ENCODE measurements around the gene PPP2R5B.
A peak's percentile ranks its signal among the peaks of the same experiment; 100 is the strongest.

The PPP2R5B gene

DNA sequence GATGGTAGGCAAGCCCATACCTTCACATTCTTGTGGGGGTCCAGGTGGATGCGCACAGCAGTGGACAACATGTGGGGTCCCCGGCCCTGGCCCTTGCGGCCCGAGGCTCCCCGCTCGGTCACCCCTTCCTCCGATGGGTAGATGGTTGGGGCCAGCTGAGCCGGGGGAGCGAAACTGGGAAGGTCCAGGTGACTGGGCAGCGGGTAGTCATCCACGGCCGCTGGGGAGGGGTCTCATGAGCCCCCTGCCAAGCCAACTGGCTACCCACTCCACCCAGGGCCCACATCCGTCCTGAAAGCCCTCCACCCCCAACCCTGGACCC, 18.2 kb upstream of the PPP2R5B start:
- DNase-seq (ENCODE audit: low spot score), result no peak

DNA sequence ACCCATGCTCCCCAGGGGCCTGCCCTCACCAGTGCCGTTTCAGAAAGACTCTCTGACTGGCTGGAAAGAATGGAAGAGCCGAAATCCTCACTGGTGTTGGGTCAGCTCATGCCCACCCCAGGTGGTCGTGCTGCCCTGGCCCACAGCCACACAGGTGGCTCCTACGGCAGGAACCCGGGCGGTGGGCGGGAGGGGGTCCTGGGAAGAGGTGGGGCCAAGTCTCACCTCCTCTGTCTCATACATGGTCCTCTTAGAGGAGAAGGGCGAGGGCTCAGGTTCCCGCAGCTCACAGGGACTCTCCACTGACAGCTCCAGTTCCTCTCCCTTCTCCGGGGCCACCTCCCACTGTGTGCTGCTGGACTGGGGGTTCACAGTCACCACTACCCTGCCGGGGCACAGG, 15.7 kb upstream of the PPP2R5B start:
- no peak for DNase-seq (ENCODE audit: low spot score)

DNA sequence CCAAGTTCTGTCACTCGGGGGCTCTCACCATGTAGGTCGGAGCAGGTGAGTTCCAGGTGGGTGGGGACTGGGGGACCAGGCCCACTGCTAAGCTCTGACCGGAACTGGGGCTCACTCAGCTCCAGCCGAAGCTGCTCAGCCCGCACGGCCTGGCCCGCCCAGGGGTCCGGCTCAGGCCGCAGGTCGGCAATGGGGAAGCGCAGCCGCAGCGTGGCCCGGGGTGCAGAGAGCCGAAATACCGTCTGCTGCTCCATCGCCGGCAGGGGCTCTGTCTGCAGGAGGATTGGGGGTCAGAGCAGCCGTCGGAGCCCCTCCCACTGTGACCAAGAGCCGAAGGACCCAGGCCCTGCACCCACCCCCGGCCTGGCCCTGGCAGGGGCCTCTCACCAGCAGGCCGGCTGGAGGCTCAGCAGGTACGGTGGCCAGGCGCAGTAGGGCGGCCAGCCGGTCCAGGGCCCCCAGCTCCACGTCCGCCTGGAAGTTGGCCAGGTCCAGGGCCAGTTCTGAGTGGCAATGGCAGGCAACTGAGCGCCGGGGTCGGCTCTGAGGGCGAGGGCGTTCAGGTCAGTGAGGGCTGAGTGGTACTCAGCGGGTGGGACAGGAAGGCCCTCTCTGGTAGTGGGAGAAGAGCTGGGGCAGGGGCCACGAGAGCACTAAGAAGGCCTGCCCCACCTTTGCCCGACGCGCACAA, 14.7 kb upstream of the PPP2R5B start:
- DNase-seq (ENCODE audit: low spot score), result no peak

DNA sequence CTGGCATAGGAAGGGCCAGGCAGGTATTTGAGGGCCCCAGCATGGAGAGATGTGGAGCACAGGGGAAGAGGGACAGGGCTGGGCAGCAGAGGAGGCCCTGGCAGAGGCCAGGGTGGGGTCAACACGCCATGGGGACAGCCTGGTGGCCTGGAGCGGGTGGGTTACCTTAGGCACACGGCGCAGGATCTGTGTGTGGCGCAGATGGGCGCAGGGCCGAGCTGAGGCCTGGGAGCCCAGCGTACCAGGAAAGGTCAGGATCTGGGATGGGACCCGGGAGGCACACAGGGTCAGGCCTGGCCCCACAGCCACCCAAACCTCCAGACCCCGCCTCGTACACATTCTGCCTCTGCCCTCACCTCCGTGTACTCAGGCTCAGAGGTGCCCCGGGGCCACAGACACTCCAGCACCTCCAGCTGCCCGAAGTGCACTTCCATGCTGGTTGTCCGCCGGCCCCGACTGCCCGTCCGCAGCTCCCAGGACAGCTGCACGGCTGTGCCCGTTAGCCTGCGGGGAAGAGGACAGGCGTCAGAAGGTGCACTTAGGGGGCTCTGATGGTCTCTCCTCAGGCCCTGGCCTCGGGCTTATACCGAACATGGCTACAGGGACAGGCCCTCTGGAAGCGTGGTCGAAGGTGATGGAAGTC, 13.9 kb upstream of the PPP2R5B start:
- DNase-seq (ENCODE audit: low spot score), result no peak

DNA sequence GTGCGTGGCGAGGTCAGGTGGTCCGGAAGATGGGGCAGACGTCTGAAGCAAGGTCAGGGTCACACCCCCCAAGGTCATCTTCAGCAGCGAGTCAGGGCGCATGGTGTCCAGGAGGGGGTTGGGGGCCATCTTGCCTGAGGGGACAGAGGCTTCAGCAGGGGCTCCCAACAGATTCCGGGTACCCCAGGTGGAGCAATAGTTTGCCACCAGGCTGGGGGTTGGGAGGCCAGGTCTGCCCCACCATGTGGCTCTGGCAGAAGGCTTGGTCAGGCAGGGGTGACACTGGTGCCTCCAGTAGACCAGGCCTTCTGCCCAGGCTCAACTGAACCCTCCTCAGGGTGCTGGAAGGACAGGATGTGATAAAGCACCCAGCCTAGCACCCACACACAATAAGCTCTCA, 13.3 kb upstream of the PPP2R5B start:
- DNase-seq (ENCODE audit: low spot score), result no peak

DNA sequence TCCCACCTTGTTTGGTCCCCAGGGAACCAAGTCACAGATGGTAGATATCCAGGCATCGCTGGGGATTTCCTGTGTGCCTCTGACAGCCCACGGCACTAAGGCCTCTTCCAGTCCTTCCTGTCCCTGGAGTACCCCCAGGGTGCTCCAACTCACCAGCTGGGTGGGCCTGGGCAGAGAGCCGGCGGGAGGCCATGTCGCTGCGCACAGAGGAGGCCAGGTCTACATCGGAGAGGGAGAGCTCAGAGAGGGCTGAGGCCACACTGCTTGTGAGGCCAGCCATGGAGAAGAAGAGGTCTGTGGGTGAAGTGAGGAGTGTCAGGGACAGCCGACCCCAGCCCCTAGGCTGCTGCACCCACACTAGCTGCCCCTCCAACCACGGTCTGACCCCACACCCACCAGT, 12.8 kb upstream of the PPP2R5B start:
- DNase-seq (ENCODE audit: low spot score), result no peak

DNA sequence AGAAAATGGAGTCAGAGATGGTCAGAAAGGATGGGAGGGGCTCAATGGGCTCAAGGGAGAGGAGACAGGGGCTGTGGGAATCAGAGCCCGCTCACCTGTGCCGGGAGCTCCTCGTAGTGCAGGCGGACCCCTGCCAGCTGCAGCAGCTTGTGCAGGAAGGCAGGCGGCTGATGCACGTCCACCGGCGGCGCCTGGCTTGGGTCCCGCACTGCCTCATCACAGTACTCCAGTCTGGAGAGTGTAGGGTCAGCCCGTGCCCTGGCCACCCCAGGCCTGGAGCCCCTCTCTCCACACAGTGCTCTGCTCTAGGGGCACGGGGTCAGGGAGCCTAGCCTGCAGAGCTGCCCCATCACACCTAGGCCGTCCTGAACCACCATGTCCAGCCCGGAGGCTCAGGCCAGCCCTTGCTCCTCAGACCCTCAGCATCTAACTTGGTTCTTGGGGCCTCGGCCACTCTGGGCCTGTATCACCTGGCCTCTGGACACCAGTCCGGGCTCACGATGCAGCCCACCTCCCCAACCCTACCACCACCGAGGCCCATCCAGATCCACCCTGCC, 11.2 kb upstream of the PPP2R5B start:
- DNase-seq (ENCODE audit: low spot score), result no peak

DNA sequence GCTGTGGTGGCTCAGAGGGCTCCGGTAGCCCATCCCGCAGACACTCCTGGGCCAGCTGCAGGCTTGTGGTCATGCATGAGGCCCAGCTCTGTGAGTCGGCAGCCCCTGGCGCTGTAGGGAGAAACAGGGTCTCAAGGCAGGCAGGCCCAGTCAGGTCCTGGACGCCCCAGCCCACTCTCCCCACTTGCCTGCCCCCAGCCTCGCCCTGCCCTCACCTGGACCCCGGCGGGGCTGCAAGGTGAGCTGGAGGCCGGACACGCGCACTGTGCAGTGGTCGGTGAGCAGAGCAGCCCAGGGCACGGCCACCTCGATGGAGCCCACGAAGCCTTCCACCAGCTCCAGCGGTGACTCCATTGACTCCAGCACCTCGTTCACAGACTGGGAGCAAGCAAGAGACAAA, 10.4 kb upstream of the PPP2R5B start:
- no peak for DNase-seq (ENCODE audit: low spot score)

DNA sequence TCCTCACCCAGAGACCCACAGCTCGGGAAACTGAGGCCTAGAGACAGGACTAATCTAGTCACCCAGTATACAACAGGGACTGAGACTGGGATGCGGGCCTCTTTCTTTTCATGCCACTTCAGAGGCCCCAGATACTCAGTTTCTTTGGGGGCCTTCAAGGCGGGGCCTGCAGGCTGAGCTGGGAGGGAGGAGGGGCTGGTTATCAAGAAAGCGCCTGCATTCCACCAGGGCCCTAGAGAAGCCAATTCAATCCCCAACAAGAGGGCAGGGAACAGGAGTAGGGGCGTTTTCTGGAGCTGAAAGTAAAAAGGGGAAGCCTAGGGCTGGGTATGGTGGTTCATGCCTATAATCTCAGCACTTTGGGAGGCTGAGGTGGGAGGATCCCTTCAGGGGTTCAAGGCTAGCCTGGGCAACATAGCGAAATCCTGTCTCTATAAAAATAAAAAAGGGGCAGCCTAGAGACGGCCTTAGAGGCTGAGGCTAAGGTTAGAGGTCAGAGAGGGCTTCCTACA, 9.1 kb upstream of the PPP2R5B start:
- no peak for DNase-seq (ENCODE audit: low spot score)

DNA sequence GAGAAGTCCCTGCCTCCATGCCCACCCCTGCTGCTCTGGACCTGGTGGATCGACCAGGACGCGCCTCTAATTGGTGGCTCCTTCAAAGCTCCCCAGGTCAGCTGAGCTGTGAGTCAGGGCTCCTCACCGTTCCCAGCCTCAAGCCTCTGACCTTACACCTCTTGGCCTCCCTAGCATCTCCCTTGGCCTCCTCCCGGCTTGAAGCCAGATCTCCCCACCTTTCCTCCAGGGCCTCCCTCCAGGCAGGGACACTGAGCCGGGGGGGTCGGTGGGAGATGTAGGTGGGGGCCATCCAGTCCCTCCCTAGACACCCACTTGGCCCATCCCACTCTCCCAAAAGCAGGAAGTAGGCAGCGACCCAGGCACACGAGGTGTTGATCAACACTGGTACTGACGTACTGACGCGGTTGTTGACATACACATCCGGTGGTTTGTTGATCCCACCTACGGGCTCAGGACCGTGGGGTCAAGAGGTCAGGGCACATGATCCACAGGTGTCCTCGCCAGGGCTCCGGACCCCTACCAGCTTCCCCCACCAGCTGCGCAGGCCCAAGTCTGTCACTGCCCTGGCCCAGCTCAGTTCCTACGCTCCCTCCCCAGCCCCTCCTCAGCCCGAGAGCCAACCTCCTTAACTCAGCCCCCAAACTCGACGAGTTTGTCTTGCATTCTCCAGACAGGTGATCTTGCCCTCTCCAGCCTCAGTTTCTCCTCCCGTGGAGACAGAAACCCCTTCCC, 8.3 kb upstream of the PPP2R5B start:
- no peak for DNase-seq (ENCODE audit: low spot score)

DNA sequence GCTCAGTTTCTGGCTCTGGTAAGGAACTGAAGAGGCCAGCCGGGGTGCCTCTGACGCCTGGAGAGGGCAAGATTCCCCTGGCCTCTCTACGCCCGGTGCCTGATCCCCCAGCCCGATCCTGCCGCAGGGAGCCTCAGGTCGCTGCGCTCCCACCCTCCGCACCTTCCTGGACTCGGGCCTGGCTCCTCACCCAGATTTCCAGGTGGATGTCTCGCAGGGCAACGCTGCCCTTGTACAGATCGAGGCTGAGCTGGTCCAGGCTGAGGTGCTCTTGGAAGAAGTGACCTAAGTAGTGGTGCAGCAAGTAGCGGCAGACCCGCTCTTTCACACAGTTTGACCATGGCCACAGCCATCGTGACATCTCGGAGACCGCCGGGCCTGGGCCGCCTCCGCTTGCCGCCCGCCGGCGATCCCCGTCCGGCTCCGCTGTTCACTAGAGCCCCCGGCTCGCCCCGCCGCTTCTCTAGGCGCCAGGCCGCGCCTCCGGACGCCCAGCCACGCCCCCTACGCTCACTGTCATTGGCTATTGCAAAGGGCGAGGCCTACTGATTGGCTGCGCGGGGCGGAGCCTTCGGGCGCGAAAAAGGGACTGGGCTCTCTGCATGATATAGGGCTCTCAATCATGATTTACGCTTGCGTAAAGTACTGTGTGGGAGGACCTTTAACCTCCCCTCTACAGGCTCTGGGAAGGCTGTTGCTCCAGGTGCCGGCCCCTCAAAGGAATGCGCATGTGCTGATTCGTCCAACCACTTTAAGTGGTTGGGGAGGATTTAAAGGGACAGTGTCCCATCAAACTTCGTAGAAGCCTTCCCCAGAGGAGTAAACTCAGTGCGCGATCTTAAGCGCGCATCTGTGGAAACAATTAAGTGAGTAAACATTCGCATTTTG, 7.5 kb upstream of the PPP2R5B start, which contains the start of gene ATG2A:
TSS of gene ATG2A (minus strand) at position 435 of the 888 bp plus-strand sequence. CDS start at position 361, 74 bp downstream.
- DNase-seq (ENCODE audit: low spot score), result peak; percentile 100

DNA sequence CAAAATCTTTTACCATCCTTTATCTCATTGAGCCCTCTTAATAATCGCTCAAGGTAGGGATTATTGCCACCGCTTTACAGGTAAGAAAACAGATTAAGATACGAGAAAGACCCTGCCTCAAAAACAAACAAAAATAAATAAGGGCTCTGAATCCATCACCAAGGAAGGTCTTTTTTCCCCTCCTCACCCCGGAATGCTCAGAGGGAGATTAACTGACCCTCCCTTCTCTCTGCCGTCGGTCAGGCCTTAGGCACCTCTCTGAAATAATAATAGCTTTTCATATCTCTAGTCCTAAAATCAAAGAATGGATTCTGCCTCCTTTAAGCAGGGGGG, 6.9 kb upstream of the PPP2R5B start:
- no peak for DNase-seq (ENCODE audit: low spot score)

DNA sequence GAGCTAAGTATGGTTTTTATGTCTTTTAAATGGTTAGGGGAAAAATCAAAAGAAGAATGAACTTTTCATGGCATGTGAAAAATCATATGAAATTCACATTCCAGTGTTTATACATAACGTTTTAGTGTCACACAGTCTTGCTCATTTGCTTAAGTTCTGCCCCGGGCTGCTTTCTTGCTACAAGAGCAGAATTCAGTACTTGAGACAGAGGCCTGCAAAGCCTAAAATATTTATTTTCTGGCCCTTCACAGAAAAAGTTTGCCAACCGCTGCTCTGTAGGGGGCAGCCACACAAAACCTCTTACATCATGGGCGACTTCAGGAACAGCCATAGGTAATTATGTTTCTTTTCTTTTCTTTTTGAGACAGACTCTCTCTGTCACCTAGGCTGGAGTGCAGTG, 6.5 kb upstream of the PPP2R5B start:
- DNase-seq (ENCODE audit: low spot score), result no peak

DNA sequence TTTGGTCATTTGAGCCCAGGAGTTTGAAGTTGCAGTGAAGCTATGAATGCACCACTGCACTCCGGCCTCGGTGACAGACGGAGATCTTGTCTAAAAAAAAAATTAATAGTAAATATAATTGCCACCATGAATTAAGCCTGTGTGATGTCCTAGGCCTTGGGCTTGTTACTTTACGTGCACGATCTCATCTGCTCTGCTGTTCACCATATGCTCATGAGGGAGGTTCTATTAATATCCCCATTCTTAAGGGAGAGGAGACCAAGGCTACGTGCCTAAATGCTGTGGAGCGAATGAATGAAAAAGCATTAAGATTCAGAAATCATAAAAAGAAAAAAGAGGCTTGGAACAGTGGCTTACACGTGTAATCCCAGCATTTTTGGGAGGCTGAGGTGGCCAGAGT, 4.9 kb upstream of the PPP2R5B start:
- DNase-seq (ENCODE audit: low spot score), result no peak

DNA sequence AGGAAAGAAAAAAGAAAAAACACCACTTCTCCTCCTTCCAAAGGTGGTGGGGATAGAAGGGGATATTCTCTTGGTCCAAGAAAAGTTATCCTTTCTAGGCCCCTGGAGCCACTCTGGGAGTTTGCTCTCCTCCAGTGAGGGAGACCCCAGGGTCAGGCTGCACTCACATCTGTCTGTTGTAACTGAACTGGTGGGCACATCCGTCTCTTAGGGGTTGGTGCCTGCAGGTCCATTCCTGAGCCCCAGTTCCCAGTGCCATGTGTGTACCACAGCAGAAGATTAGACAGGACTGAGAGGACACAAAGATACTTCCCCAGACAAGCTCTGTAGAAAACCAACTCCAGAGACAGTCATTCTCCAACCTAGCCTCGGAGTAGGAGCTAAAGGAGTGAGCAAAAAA, 4.4 kb upstream of the PPP2R5B start:
- DNase-seq (ENCODE audit: low spot score), result no peak

DNA sequence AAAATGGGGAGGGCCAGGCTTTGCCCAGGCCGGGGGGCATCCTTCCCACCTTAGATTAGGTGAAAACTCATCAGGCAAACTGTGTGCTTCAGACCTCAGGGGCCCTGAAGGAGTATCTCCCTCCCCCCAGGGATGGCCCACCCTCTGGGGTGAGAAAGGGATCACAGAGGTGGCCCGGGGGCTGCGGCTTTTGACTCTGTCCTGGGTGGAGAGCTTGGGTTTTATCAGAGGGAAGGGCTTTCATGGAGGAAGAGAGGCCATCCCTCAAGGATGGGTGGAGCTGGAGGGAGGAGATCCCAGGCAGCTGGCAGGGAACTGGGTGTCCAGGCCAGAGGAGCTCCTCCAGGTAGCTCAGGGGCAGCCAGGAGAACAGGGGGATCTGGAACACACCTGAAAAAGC, 3.1 kb upstream of the PPP2R5B start:
- no peak for DNase-seq (ENCODE audit: low spot score)

DNA sequence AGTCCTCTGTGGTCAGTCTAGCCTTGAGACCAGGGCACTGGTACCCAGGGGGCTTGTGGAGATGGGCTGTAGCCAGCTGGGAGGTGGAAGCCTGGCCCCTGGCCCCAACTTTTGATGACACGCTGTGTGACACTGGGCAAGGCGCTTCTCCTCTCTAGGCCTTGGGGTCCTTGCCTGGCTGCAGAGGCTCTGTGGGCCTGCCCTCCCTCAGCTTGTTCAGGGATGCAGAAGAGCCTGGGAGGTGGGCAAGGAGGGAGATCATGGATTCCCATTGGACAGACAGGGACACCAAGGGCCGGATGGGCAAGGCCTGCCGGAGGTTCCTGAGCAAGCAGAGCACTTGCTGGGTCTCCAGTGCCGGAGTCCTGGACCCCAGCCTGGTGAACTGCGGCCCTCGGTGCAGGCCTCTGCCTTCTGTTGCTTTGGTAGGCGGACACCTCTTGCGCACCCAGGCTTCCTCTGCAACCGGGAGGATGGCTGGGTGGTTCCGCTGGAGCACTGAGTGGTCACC, 1.3 kb upstream of the PPP2R5B start:
- no peak for DNase-seq (ENCODE audit: low spot score)

DNA sequence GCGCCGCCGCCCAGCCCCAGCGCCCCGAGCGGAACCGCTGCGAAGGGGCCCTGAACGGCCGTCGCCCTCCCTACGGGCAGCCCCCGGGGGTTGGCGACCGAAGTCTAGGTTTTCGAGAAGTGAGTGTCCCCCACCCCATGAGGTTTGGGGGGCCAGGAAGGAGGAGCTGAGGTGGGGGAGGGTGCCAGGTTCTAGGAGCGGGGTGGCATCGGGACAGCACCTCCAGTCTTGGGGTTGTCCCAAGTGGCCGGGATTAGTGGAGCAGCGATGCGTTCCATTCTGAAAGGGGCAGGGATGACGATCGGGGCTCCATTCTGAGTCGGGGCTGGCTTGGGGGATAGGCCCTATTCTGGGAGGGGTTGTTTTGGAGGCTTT, 408 bp downstream of the PPP2R5B start:
- no peak for DNase-seq (ENCODE audit: low spot score)

DNA sequence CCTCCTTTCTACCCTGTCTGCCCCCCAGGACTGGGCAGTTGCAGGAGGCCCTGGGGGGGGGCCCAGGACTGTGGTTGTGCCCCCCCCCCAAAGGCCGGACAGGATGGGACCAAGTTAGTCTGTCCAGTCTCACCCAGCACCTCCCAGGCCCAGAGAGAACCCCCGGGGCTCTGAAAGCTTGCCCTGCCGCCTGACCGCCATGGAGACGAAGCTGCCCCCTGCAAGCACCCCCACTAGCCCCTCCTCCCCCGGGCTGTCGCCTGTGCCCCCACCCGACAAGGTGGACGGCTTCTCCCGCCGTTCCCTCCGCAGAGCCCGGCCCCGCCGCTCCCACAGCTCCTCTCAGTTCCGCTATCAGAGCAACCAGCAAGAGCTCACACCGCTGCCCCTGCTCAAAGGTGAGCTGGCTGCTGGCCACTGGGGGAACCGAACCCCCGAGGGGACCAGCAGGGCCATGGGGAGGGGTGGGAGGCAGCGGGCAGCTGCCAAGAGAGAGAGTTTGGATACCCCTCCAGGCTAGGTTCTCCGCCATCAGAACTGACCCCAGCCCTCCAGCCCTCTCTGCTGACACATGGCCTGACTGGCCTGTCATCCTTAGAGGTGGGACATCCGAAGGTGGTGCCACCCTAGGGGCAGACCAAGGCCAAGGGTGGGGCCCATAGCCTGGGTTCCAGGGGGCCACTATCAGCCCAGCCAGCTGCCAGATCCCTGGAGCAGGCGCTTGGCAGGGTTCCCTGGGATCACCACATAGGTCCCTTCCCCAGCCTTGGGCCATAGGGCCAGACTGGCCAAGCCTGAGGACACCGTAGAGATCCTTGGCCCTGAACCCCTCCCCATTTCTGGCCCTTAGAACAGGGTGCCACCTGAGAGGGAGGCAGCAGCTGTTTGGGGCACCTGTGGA, 1.3 kb downstream of the PPP2R5B start:
- DNase-seq (ENCODE audit: low spot score), result no peak

DNA sequence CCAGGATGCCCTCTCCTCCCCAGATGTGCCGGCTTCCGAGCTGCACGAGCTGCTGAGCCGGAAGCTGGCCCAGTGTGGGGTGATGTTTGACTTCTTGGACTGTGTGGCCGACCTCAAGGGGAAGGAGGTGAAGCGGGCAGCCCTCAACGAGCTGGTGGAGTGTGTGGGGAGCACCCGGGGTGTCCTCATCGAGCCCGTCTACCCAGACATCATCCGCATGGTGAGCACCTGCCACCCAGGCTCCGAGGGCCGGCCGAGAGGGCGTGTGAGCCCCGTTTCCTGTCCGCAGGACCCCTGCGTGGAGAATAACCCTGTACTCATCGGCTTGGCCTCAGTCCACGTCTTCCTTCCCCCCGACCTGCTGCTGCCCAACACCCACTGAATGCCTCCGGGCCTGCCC, 2.2 kb downstream of the PPP2R5B start:
- DNase-seq (ENCODE audit: low spot score), result no peak
